Ovary (tissue), 3 donors: Measurements from ENCODE around the gene SF3A2.

ENCODE experiments used
- EP300 ChIP-seq: sonication (generic); formaldehyde crosslinking; IDR thresholded peaks from one replicate; pipeline ENCODE4 v1.6.1; 2017; ENCODE audit warnings: antibody characterized with exemption
- POLR2A ChIP-seq: fragments of 450-650 bp; IDR thresholded peaks from one replicate; pipeline ENCODE4 v1.6.1; 2017; ENCODE audit warnings: antibody characterized with exemption, mild to moderate bottlenecking, moderate library complexity
- TF ChIP-seq, protein P1 (sequence below), 3 donors: fragments of 450-650 bp in 2 of 3; fragments of 200-600 bp in 1 of 3; IDR thresholded peaks; one replicate each; pipeline versions ENCODE4 v1.5.1 to v1.8.0; 2016 to 2022; ENCODE audit warnings: antibody characterized with exemption in 3 of 3, mild to moderate bottlenecking in 1 of 3
- donor health status: DM: no; HTN: no; CAD: no.

DNA sequence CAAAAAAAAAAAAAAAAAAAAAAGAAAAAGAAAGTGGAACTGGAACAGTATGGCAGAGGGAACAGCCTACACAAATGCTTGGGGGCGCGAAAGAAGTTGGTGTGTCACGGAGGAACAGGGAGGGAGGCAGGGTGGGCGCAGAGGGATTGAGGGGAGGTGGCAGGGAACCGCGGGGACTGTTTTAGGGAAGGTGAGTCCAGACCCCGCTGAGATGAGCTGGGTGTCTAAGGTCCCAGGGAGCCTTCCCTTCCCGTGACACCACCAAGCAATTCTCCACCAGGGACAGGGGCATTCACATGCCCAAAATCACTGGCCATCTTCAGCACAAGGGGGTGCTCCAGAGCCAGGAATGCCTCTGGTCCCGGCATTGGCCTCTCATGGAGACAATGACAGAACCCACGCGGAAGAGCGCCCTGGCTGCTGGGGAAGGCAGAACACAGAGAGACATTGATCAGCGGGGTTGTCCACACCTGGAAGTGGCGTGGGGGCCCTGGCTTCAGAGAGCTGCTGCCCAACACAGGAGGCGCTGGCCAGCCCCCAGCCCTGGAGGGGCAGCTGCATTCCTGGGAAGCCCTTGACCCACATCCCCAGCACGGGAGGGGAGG lies 38.4 kb downstream of the SF3A2 start:
- TF ChIP-seq, protein P1, sequence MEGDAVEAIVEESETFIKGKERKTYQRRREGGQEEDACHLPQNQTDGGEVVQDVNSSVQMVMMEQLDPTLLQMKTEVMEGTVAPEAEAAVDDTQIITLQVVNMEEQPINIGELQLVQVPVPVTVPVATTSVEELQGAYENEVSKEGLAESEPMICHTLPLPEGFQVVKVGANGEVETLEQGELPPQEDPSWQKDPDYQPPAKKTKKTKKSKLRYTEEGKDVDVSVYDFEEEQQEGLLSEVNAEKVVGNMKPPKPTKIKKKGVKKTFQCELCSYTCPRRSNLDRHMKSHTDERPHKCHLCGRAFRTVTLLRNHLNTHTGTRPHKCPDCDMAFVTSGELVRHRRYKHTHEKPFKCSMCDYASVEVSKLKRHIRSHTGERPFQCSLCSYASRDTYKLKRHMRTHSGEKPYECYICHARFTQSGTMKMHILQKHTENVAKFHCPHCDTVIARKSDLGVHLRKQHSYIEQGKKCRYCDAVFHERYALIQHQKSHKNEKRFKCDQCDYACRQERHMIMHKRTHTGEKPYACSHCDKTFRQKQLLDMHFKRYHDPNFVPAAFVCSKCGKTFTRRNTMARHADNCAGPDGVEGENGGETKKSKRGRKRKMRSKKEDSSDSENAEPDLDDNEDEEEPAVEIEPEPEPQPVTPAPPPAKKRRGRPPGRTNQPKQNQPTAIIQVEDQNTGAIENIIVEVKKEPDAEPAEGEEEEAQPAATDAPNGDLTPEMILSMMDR (IDR thresholded peaks at IDR 0.05) = peak in 2 of 3 donors; percentile 35 to 42
- TF ChIP-seq EP300 = no peak
- TF ChIP-seq POLR2A = no peak
